GM10248 (cell line): ENCODE results near the gene TMEM63C.

Experiments used
- CTCF ChIA-PET: fragments of 300-600 bp; sonication (Branson Sonifier 250); formaldehyde crosslinking; extraction: SDS; loops from one replicate; lab custom pipeline; 2021; ENCODE audit warnings: antibody characterized with exemption; lab: Yijun Ruan, JAX
- POLR2A ChIA-PET: fragments of 350-650 bp; sonication (Branson Sonifier 250); formaldehyde crosslinking; extraction: SDS; loops from one replicate; lab custom pipeline; 2020; ENCODE audit warnings: antibody characterized with exemption; lab: Yijun Ruan, JAX
- DNase-seq: peaks from one replicate; pipeline ENCODE4 v3.0.0; 2012; ENCODE audit errors: extremely low spot score
- CTCF ChIP-seq: IDR thresholded peaks from 2 replicates; pipeline ENCODE4 v1.5.1; 2012; ENCODE audit warnings: mild to moderate bottlenecking, low read depth; ENCODE audit errors: extremely low read depth, missing control alignments, control extremely low read depth

TMEM63C gene

GRCh38 chr14:77201696-77202095 lies 20.1 kb downstream of the TMEM63C start:
- TF ChIP-seq CTCF, result no peak
- CTCF ChIA-PET, result interaction anchor here (1.9 kb wide), 1 partner anchor 12 kb away, joined by 7 read pairs; no protein-coding TSS in a partner anchor
- no peak for DNase-seq
- POLR2A ChIA-PET, result no interaction called here

- TF ChIP-seq CTCF, result no peak
- DNase-seq, result no peak
- ChIA-PET CTCF (interaction anchor here (2.3 kb wide), 1 partner anchor 9 kb away, joined by 12 read pairs; no protein-coding TSS in a partner anchor), POLR2A (no interaction called here)
Measured at GRCh38 chr14:77203611-77204458, 22.2 kb downstream of the TMEM63C start.

- TF ChIP-seq CTCF, result no peak
- ChIA-PET CTCF (interaction anchor here (2.3 kb wide), 1 partner anchor 8 kb away, joined by 12 read pairs; no protein-coding TSS in a partner anchor), POLR2A (no interaction called here)
- DNase-seq, result no peak
Measured at GRCh38 chr14:77204459-77204771, 22.8 kb downstream of the TMEM63C start.

- DNase-seq, result no peak
- POLR2A ChIA-PET, result no interaction called here
- no peak for TF ChIP-seq CTCF
- CTCF ChIA-PET, result interaction anchor here (0.8 to 2.3 kb wide), 2 partner anchors 8 to 16 kb away, joined by 3 to 12 read pairs; no protein-coding TSS in a partner anchor
Measured at GRCh38 chr14:77204907-77205306, 23.3 kb downstream of the TMEM63C start.

- POLR2A ChIA-PET, result no interaction called here
- DNase-seq, result no peak
- CTCF ChIA-PET, result interaction anchor here (0.8 kb wide), 1 partner anchor 16 kb away, joined by 3 read pairs; no protein-coding TSS in a partner anchor
- TF ChIP-seq CTCF, result no peak
Measured at GRCh38 chr14:77205566-77205965, 24.0 kb downstream of the TMEM63C start.

GRCh38 chr14:77206261-77206824 lies 24.7 kb downstream of the TMEM63C start:
- ChIA-PET CTCF (interaction anchor here (1.2 kb wide), 1 partner anchor 15 kb away, joined by 3 read pairs; no protein-coding TSS in a partner anchor), POLR2A (no interaction called here)
- no peak for DNase-seq
- no peak for TF ChIP-seq CTCF
